B cell (primary cell): ENCODE measurements around the gene TUBB4A. TPM values are rescaled to one million over a fixed set of nuclear protein-coding genes. Genes with fewer than 3 reads are reported as not detected.
A peak's percentile ranks its signal among the peaks of the same experiment; 100 is the strongest.

Experiments used
- ATAC-seq: fragments of 200-7000 bp; cut with Tn5 transposase; one replicate; pipeline ENCODE4 v1.10.0; 2021; ENCODE audit warnings: low read depth, mild to moderate bottlenecking, moderate number of reproducible peaks, moderate library complexity
- CTCF ChIA-PET: fragments of 350-600 bp; sonication (Branson Sonifier 250); formaldehyde crosslinking; loops from one replicate; lab custom pipeline; 2021; ENCODE audit warnings: antibody characterized with exemption, inconsistent platforms; lab: Charles Lee
- POLR2A ChIA-PET: fragments of 350-600 bp; sonication (Branson Sonifier 250); formaldehyde crosslinking; loops from one replicate; lab custom pipeline; 2021; ENCODE audit warnings: antibody characterized with exemption; lab: Charles Lee
- DNase-seq: peaks from one replicate; pipeline ENCODE4 v3.0.0; 2013
- H2AFZ ChIP-seq: 2 replicates; pipeline ENCODE4 v1.6.1; 2012; ENCODE audit warnings: mild to moderate bottlenecking, low read depth, low read length; ENCODE audit not compliant: insufficient read depth, poor library complexity, severe bottlenecking
- H3K27ac ChIP-seq, 2 donors: 1 replicate in 1 of 2; 2 replicates in 1 of 2; pipeline ENCODE4 v1.5.1; 2012 to 2013; ENCODE audit warnings: low read length in 2 of 2, mild to moderate bottlenecking in 2 of 2, moderate library complexity in 1 of 2
- H3K27me3 ChIP-seq, 4 experiments: fragments of 200-600 bp in 1 of 4; sonication (generic) in 1 of 4; replicated peaks in 1 of 4; 1 replicate in 2 of 4; 2 replicates in 2 of 4; pipeline versions ENCODE4 v1.6.1 to v1.7.0; 2013 to 2016; ENCODE audit warnings: low read length in 3 of 4, mild to moderate bottlenecking in 2 of 4, mixed read lengths in 1 of 4, moderate library complexity in 1 of 4; ENCODE audit not compliant: insufficient read depth in 4 of 4, control insufficient read depth in 3 of 4; ENCODE audit errors: control extremely low read depth in 1 of 4
- H3K36me3 ChIP-seq, 2 experiments: replicated peaks in 1 of 2; 1 replicate in 1 of 2; 2 replicates in 1 of 2; pipeline versions ENCODE4 v1.6.1 to v1.7.1; 2013; ENCODE audit warnings: low read length in 1 of 2; ENCODE audit not compliant: insufficient read depth in 2 of 2, control insufficient read depth in 1 of 2; ENCODE audit errors: control extremely low read depth in 1 of 2, extremely low read depth in 1 of 2
- H3K4me1 ChIP-seq, 2 donors: fragments of 200-600 bp in 1 of 2; sonication (generic) in 1 of 2; 1 replicate in 1 of 2; 2 replicates in 1 of 2; pipeline versions ENCODE4 v1.5.1 to v1.6.1; 2013 to 2017; ENCODE audit warnings: low read length in 2 of 2; ENCODE audit not compliant: control insufficient read depth in 2 of 2, insufficient read depth in 2 of 2
- H3K4me2 ChIP-seq: replicated peaks from 2 replicates; pipeline ENCODE3; 2012; ENCODE audit warnings: mild to moderate bottlenecking, low read depth, low read length; ENCODE audit not compliant: poor library complexity, severe bottlenecking
- H3K4me3 ChIP-seq, 5 experiments: fragments of 200-600 bp in 1 of 5; sonication (generic) in 1 of 5; 1 replicate in 3 of 5; 2 replicates in 2 of 5; pipeline versions ENCODE4 v1.5.1 to v1.7.0; 2011 to 2016; ENCODE audit warnings: low read length in 4 of 5, mild to moderate bottlenecking in 4 of 5, low read depth in 2 of 5, control low read depth in 1 of 5, moderate library complexity in 1 of 5; ENCODE audit not compliant: insufficient read depth in 1 of 5; ENCODE audit errors: control extremely low read depth in 1 of 5, extremely low read depth in 1 of 5
- H3K79me2 ChIP-seq: fragments of 200-600 bp; sonication (generic); one replicate; pipeline ENCODE4 v1.6.0; 2016; ENCODE audit warnings: low read length; ENCODE audit not compliant: control insufficient read depth, insufficient read depth
- H3K9ac ChIP-seq: fragments of 200-600 bp; sonication (generic); 2 replicates; pipeline ENCODE4 v1.6.1; 2017; ENCODE audit warnings: mild to moderate bottlenecking, low read length, moderate library complexity
- H3K9me3 ChIP-seq, 3 donors: one replicate each; pipeline versions ENCODE4 v1.6.1 to v1.7.1; 2013; ENCODE audit warnings: low read length in 2 of 3; ENCODE audit not compliant: control insufficient read depth in 2 of 3, insufficient read depth in 1 of 3; ENCODE audit errors: control extremely low read depth in 1 of 3
- H4K20me1 ChIP-seq: 2 replicates; pipeline ENCODE4 v1.6.0; 2012; ENCODE audit warnings: mild to moderate bottlenecking, low read length; ENCODE audit not compliant: insufficient read depth, control insufficient read depth, poor library complexity, severe bottlenecking
- H3K27ac Mint-ChIP-seq: one replicate; pipeline ENCODE4 v1.8.0; 2021; ENCODE audit warnings: mixed read lengths
- H3K27me3 Mint-ChIP-seq: one replicate; pipeline ENCODE4 v1.8.0; 2021; ENCODE audit warnings: mixed read lengths
- H3K4me1 Mint-ChIP-seq: one replicate; pipeline ENCODE4 v1.8.0; 2021; ENCODE audit warnings: mixed read lengths
- H3K4me3 Mint-ChIP-seq: one replicate; pipeline ENCODE4 v1.8.0; 2021; ENCODE audit warnings: mixed read lengths
- H3K9me3 Mint-ChIP-seq: one replicate; pipeline ENCODE4 v1.8.0; 2022; ENCODE audit warnings: mixed read lengths; ENCODE audit not compliant: insufficient read depth
- EZH2 ChIP-seq: IDR thresholded peaks from 2 replicates; pipeline ENCODE4 v1.6.1; 2012; ENCODE audit warnings: borderline replicate concordance, low read depth, mild to moderate bottlenecking, moderate library complexity, low read length; ENCODE audit not compliant: insufficient read depth, poor library complexity, severe bottlenecking
- whole genome bisulfite sequencing: methylation state at CpG from one replicate; pipeline ENCODE4 v1.1.5; 2013; ENCODE audit warnings: missing lambda C conversion rate; ENCODE audit not compliant: insufficient coverage; 5-methylcytosine and 5-hydroxymethylcytosine counted together
- intact Hi-C: fragments of 100-400 bp; cut with micrococcal nuclease; formaldehyde crosslinking; loops from one replicate; pipeline ENCODE4 v1.10.0; 2022
- polyA plus RNA-seq: library from polyadenylated mRNA; depleted of rRNA; stranded (reverse); fragments of >200 nt; gene quantifications from 2 replicates; pipeline ENCODE4 v1.2.3, GENCODE V29; 2012
- total RNA-seq, 2 donors: library from RNA; stranded (reverse); fragments of 120-200 nt in 1 of 2; gene quantifications; 1 replicate in 1 of 2; 2 replicates in 1 of 2; pipeline versions ENCODE4 v1.2.3 to v1.2.4, GENCODE V29; 2013 to 2022
- TF ChIP-seq, protein P1 (sequence below): fragments of 200-600 bp; IDR thresholded peaks from one replicate; pipeline ENCODE4 v1.8.0; 2022; ENCODE audit warnings: antibody characterized with exemption, mild to moderate bottlenecking

Gene TUBB4A
- total and polyA plus RNA-seq, 2 donors (not counting 1 experiment from before 2014, with no cell fraction given): 3.9 to 21.9 TPM

DNA sequence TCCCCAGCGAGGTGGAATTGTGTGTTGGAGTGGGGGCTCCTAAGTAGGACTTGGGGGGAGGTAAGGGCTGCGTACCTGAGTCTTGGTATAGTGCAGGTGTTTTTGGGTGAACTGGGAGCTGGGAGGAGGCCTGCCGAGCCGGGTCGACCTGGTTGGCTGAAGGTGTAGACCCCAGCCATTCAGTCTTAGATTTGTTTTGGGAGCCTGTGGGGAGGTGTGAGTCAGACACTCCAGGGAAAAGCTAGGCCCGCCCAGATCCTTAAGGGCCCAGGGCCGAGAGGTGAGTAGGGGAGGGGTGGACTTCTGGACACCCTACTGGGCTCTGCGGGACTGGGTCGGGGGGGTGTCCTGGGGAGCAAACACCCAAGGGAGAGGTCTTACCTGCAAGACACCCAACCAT, 37.1 kb downstream of the TUBB4A start:
- CTCF ChIA-PET: interaction anchor here (1.0 kb wide), 1 partner anchor 38 kb away, joined by 3 read pairs; no protein-coding TSS in a partner anchor
- H3K27ac ChIP-seq: no peak overlapping the region
- 75% methylated on average over 7 of the region's 9 CpGs for WGBS

More for the DNA sequence above, 37.1 kb downstream of the TUBB4A start:
- ATAC-seq (no peak), DNase-seq (no peak)
- no peaks in the 10 kb centered on the region for H3K79me2 ChIP-seq
- H2AFZ ChIP-seq: no peak overlapping the region
- H3K9me3 ChIP-seq: peaks cover 0 to 10% (median 0%) of the 10 kb centered on the region in 3 donors
- Mint-ChIP-seq H3K27ac (no peak overlapping the region), H3K4me3 (peak overlapping the region; percentile 29), H3K9me3 (no peaks in the 10 kb centered on the region), H3K4me1 (peaks cover 19% of the 10 kb centered on the region), H3K27me3 (no peaks in the 10 kb centered on the region)
- POLR2A ChIA-PET: interaction anchor here (1.3 kb wide), 1 partner anchor 52 kb away, joined by 6 read pairs; no protein-coding TSS in a partner anchor
- peaks cover 0 to 18% of the 10 kb centered on the region in 2 experiments for H3K36me3 ChIP-seq
- peaks cover 11 to 17% of the 10 kb centered on the region in 2 donors for H3K4me1 ChIP-seq
- H3K4me2 ChIP-seq: peak overlapping the region; percentile 85
- no peak overlapping the region for H3K4me3 ChIP-seq
- no peak overlapping the region for H3K9ac ChIP-seq
- intact Hi-C loops: no loop called here
- TF ChIP-seq, protein P1, sequence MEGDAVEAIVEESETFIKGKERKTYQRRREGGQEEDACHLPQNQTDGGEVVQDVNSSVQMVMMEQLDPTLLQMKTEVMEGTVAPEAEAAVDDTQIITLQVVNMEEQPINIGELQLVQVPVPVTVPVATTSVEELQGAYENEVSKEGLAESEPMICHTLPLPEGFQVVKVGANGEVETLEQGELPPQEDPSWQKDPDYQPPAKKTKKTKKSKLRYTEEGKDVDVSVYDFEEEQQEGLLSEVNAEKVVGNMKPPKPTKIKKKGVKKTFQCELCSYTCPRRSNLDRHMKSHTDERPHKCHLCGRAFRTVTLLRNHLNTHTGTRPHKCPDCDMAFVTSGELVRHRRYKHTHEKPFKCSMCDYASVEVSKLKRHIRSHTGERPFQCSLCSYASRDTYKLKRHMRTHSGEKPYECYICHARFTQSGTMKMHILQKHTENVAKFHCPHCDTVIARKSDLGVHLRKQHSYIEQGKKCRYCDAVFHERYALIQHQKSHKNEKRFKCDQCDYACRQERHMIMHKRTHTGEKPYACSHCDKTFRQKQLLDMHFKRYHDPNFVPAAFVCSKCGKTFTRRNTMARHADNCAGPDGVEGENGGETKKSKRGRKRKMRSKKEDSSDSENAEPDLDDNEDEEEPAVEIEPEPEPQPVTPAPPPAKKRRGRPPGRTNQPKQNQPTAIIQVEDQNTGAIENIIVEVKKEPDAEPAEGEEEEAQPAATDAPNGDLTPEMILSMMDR: no peak
- TF ChIP-seq EZH2: no peak
- H3K27me3 ChIP-seq: peaks cover 0 to 15% (median 6%) of the 10 kb centered on the region in 4 experiments
- H4K20me1 ChIP-seq: no peaks in the 10 kb centered on the region
